AG09319 (cell line): ENCODE results near the gene BATF.

Experiments used
- DNase-seq: peaks from one replicate; pipeline ENCODE4 v3.0.0-alpha.2; 2010; ENCODE audit warnings: low read depth; ENCODE audit errors: extremely low read depth
- TF ChIP-seq, protein P1 (sequence below): IDR thresholded peaks from 2 replicates; pipeline ENCODE4 v1.5.1; 2011; ENCODE audit warnings: low read depth, mild to moderate bottlenecking, inconsistent platforms, low read length, moderate library complexity

BATF gene

DNA sequence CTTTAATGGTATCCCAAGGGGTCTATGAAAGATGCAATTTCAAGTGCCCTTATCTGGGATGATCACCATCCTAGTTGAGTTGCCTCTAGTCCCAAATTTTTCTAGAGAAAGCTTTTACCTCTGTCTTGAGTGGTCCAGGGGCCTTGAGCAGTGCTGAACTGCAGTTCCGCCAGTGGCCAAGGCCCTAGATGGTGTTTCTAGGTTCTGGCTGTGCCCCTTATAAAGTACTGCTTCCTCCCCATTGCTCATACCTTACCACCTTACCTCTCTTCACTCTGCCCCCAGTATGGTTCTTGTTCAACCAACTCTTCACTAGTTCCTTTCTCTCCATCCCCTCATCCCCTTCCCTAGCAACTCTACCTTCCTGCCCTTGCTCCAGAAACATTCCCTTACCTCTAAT lies 3.7 kb downstream of the BATF start:
- DNase-seq = no peak
- TF ChIP-seq, protein P1, sequence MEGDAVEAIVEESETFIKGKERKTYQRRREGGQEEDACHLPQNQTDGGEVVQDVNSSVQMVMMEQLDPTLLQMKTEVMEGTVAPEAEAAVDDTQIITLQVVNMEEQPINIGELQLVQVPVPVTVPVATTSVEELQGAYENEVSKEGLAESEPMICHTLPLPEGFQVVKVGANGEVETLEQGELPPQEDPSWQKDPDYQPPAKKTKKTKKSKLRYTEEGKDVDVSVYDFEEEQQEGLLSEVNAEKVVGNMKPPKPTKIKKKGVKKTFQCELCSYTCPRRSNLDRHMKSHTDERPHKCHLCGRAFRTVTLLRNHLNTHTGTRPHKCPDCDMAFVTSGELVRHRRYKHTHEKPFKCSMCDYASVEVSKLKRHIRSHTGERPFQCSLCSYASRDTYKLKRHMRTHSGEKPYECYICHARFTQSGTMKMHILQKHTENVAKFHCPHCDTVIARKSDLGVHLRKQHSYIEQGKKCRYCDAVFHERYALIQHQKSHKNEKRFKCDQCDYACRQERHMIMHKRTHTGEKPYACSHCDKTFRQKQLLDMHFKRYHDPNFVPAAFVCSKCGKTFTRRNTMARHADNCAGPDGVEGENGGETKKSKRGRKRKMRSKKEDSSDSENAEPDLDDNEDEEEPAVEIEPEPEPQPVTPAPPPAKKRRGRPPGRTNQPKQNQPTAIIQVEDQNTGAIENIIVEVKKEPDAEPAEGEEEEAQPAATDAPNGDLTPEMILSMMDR = no peak

DNA sequence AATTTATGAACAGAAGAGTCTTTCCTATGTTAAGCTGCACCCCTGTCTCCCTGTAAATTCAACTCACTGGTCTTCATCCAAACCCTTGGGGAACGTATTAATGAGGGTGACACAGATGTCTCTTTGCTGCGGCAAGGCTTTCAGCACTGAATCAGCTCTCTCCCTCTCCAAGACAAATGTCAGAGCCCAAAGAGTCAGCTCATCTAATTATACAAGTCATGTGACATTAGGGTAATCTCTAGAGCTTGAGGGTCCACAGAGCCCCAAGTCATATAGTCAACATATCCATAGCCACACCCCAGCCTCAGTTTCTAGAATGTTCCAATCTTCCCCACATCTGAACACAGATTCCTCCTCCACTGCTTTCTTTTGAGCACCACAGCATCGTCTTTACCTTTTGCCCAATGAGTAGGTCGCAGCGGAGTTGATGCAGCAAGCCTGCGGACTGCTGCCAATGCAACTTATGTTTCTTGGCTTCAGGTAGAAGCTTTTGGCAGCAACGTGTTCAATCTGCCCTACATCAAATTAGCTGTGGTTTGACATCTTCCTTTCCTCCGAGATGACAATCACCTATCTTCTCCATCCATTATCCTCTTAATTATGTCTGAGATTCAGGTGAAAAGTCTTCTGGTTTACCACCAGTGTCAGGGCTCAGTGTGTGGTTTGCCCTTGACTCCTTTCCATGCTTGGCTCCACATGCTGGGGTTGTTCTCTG lies 5.3 kb downstream of the BATF start:
- TF ChIP-seq, protein P1 = no peak
- no peak for DNase-seq

DNA sequence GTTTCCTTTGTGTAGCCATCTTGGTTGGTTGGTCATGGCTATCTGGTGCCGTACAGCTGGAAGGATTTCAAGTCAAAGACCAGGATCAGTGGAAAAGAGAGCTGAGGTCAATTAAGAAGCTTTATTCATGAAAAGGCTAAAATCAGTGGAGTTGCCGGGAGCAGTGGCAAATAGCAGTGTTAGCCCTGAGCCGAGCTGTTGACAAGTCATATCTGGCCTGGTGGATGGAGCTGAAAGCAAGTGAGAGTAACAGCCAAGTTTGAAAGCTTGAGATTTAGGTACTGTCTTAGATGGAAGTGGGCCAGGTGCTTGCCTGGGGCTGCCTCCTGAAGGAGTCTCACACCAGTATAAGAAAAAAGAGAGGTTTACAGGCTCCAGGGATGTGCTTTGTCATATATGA lies 9.0 kb downstream of the BATF start:
- TF ChIP-seq, protein P1 = no peak
- DNase-seq = no peak

DNA sequence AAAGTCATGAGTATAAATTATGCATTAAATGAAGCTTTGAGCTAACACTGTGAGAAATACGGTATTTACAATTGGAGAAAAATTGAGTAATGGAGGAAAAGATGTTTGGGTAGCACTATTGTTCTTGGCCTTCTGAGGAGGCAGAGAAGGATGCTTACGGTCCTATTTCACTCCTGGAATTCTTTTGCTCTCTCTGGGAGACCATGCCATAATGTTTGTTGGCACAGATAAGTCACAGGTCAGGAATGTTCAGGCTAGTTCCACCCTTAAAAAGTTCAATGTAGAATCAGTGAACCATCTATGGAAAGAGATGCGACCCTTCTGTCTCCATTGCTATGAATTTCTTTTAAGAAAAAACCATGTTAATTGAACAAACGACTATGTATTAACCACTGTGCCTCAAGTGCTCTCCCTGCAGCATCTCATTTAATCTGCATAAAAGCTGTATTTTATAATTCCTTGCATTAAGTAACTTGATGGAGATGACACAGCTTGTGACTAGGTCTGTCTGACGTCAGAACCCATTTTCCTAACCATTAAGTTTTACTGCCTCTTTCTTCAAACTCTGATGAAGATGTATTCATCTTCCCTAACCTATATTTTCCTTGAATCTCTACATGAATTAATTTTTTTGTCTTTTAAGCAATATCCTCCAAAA lies 9.5 kb downstream of the BATF start:
- DNase-seq = no peak
- TF ChIP-seq, protein P1 = no peak

DNA sequence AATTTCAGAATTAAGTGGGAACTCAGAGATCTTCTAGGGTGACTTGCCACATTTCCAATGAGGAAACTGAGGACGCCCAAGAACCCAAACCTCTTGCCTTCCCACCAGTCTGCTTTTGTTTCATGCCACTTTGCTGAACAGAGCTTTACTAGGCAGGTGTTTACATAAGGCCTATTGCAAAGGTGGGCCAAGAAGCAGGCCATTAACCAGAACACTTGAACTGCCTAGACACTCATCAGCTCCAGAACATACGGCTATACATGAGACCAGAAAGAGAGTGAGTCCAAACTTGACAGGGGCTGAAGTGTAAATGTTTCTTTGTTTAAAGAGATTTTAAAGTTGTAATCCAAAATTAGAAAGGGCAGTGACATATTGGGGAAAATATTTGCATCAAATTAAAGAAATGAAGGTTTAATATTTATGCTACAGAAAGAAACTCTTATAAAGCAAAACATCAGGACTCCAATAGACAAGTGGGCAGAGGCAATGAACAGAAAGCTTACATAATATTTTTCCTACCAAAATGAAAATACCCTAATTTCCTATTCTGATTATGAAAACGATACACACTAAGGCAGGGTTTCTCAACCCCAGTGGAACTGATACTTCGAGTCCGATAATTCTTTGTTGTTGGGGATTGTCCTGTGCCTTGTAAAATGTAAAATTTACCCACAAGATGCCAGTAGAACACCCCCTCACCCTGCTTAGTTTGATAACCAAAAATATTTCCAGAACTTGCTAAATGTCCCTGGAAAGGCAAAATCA lies 11.7 kb downstream of the BATF start:
- TF ChIP-seq, protein P1 = no peak
- DNase-seq = no peak

DNA sequence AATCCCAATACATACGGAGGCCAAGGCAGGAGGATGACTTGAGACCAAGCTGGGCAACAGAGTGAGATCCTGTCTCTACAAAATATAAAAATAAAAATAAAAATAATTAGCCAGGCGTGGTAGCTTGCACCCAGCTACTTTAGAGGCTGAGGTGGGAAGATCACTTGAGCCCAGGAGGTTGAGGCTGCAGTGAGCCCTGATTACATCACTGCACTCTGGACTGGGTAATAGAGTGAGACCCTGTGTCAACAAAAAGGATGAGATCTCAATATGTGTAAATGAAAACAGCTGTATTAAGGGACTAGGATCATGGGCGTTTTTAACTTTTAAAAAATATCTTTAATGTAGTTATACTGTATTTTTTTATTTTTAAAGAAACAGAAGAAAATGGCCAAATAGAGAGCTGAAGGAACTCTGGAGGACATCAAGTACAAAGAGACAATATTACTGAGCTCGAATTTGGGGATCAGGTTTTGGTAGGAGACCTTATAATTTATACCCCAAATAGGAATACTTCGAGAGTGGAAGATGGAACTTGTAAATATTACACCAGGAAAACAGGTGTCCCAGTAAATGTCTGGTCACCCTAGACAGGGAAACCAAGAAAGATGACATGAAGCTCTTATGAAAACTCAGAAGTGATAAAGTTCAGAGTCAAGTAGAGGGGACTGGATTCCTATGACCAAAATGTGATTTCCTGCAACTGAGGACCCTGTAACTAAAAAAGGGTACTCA lies 13.1 kb downstream of the BATF start:
- DNase-seq = no peak
- TF ChIP-seq, protein P1 = no peak
